Measurements from ENCODE around the gene TEKT5.
A peak's percentile ranks its signal among the peaks of the same experiment; 100 is the strongest.
"Not testable (repeated sequence)": the region's sequence is repeated elsewhere in the genome, so short reads cannot be mapped to it uniquely, and the experiment has no call there.

Gene TEKT5

DNA sequence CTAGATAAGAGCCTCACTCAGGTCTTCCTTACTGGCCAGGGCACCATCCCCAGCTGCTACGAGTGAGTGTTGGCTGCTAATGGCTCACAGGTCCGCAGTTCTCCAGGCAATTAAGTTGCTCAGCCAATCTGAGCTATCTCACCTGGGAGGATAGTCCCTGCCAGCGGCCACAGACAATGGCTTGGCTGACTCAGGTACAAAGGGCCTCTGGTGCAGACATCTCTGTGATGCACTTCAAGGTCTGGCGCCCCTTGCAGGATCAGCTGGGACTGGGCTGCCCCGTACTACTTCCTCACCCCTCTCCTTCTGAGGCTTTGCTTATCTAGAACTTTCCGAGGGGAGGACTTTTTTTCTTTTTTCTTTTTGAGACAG lies 65.2 kb downstream of the TEKT5 start:
- DNase-seq = no peak

DNA sequence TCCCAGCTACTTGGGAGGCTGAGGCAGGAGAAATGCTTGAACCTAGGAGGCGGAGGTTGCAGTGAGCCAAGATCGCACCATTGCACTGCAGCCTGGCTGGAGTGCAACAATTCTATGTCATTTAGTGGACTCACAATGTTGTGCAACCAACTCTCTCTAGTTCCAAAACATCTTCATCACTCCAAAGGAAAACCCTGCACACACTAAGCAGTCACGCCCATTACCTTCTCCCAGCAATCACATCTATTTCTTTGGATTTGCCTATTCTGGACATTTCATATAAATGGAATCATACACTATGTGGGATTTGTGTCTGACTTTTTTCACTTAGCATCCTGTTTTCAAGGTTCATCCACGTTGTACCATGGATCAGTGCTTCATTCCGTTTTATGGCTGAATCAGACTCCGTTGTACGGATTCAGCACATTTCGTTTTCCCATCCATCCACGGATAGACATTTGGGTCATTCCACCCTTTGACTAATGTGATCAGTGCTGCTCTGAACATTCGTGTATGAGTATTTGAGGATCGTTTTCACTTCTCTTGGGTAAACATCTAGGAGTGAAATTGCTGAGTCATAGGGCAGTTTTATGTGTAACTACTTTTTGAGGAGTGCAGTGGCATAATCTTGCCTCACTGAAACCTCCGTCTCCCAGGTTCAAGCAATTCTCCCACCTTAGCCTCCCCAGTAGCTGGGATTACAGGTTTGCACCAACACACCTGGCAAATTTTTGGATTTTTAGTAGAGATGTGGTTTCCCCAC lies 69.0 kb downstream of the TEKT5 start:
- DNase-seq = no peak

DNA sequence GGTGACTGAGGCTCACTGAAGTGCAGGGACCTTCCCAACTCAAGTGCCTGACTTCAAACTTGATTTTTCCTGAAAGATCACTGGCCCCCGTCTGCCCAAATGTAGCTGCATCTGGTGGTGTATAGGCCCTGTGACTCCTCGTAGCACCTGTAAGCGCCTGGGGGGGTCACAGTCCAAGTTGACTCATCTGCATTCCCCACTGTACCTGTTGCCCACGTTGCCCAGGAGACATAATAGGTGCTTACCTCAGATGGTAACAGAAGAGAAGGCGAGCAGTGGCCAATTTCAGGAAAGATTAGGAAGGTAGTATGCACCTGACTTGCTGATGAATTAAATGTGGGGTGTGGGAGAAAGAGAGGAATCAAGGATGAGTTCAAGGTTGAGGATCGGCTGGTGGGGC lies 70.2 kb downstream of the TEKT5 start:
- no peak for DNase-seq

DNA sequence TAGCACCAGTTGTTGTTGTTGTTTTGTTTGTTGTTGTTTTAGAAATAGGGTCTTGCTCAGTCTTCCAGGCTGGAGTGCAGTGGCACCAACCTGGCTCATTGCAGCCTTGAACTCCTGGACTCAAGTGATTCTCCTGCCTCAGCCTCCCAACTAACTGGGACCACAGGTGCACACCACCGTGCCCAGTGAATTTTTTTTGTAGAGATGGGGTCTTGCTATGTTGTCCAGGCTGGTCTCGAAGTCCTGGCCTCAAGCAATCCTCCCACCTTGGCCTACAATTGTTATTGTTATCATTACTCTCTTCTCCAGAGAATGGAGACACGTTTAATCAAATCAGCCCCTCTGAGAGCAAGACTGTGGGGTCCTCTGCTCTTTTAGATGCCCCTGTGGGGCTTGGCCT lies 71.7 kb downstream of the TEKT5 start:
- DNase-seq = no peak

DNA sequence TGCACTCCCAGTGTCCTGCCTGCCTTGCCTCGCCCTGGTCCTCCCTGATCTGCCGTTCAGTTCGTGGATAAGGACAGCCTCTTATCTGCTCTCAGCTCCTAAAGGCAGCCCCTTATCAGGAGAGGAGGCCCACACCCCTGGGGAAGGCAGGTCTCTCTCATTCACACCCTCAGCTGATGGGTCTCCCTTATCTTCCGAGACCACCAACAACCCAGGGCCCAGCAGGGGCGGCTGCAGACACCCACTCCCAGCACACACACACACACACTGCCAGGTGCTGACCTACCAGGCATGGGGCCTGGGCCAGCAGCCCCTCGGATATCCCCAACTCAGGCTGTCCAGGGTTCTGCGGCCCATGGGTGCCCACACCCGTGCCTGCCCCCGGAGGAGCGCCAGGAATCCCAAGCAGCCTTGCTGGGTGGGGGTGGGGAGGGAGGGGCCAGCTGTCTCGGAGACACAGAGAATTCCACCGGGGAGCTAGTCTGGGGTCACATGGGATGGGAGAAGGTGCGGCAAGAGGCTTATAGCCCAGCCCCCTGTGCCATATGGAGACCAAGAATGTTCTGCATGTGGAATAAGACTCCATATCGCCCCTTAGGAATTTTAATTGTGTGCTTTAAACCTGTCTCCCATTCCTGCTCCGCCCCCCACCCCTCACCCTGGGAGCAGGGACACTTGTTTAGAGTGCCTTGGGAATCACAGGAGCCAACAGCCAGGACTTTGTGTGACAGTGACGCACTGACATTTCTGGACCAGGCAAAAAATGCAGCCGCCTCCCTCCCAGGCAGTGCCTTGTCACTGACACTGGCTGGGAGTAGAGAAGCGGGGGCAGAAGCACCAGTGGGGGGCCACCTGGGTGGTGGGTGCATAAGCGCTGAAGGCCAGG lies 72.5 kb downstream of the TEKT5 start:
- DNase-seq = no peak

DNA sequence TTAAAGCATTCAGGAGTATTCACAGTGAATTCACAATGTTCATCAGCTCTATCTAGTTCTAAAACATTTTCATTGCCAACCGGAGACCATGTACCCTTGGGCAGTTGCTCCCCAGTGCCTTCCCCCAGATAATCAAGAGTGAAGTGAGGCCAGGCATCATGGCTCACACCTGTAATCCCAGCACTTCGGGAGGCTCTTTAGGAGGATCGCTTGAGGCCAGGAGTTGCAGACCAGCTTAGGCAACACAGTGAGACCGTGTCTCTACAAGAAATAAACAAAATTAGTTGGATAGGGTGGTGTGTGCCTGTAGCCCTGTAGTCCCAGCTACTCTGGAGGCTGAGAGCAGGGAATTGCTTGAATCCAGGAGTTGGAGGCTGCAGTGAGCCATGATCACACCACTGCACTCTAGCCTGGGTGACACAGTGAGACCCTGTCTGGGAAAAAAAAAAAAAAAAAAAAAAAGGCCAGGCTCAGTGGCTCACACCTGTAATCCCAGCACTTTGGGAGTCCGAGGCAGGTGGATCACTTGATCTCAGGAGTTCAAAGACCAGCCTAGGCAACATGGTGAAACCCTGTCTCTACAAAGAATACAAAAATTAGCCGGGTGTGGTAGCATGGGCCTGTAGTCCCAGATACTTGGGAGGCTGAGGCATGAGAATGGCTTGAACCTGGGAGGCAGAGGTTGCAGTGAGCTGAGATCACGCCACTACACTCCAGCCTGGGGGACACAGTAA lies 73.3 kb downstream of the TEKT5 start:
- DNase-seq = not testable (repeated sequence)

DNA sequence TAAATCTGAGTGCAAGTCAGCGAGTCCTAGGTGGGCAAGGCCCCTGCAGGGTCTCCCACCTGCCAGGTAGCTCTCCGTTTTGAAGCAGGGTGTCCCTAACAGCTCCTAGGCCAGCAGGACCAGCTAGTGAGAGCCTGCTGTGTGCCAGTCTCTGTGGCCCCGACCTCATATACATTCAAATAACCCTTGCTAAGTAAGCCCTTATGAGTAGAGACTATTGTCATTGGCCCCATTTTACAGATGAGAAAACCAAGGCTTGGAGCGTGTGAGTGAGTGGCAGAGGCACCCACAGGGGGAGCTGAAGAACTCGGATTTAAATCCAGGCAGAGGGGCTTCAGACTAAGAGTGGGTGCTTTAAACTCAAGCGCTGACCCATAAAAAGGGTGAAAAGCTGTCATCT lies 74.6 kb downstream of the TEKT5 start:
- no peak for DNase-seq

DNA sequence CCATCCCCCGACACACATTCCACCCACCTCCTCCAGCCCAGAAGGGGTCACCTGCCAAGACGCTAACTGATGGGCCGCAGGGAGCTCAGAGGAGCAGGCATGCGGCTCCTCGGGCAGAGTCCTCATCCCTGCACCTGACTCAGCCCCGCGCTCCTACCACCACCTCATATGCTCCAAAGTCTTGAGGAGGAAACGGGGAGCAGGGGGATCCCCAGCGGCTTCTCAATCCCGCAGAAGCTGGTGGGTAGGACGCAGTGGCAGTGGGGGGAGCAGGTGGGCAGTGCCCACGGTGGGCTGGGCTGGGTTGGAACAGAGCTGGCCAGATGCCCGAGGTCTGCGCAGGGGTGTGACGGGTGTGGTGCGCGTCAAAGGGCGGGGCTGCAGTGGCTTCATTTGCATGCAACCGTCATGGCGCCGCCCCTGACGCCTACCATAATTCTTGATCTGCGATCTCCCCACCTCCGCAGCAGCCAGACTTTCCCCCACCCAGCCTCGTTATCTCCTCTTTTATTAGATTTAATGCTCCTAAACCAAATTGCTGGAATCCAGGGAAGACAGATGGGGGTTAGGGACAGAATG lies 75.4 kb downstream of the TEKT5 start:
- DNase-seq = no peak

DNA sequence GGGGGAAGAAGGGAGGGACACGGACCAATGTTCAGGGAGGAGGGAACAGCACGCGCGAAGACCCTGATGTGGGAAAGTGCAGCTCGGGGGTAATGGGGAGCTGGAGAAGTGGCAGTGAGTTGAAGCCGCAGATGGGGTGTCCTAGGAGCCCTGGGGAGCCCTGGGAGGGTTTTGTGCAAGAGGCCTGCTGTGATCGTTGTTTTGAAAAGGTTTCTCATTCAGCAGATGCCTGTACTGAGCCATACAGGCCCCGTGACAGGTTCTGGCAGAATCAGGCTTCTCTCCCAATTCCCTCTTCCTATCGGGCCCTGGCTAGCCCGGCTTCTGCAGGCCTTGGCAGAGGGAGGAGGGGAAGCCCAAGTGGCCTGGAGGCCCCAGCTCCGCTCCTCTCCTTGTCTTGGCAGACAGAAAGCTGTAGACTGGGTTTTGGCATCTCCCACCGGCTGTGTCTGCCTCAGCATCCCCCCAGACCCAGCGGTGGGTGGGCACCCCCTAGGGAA lies 76.0 kb downstream of the TEKT5 start:
- DNase-seq = no peak

DNA sequence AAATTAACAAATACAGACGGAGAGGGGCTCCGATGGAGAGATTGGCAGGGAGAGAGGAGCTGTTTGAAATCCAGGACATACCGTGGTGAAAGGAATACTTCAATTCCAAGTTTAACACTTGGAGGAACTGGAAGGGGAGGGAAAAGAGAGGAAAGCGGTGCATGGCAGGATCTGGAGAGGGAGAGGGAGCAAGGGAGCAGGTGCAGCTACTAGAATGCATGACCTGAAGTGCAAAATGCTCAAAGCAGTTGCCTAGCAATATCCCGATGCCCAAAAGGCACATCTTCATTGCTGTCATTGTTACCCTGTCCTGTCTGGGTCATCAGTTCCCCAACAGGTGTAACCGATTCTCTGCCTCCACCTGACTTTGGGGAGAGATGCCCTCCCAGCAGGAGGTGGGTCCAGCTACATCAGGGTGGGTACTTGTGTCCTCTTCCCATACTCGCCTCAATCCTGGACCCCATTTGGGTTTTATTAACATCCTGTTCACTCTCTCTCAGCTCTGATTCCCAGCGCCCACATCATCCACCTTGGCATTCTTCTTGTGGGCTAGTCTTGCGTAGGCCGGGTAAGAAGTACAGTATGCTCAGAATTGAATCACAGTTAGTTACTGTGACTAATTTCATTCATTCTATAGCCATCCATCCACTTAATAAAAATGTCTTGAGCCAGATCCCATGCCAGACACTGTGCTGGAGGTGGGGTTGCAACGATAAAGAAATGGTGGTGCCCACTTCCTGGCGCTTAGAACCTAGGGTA lies 76.9 kb downstream of the TEKT5 start:
- no peak for DNase-seq

DNA sequence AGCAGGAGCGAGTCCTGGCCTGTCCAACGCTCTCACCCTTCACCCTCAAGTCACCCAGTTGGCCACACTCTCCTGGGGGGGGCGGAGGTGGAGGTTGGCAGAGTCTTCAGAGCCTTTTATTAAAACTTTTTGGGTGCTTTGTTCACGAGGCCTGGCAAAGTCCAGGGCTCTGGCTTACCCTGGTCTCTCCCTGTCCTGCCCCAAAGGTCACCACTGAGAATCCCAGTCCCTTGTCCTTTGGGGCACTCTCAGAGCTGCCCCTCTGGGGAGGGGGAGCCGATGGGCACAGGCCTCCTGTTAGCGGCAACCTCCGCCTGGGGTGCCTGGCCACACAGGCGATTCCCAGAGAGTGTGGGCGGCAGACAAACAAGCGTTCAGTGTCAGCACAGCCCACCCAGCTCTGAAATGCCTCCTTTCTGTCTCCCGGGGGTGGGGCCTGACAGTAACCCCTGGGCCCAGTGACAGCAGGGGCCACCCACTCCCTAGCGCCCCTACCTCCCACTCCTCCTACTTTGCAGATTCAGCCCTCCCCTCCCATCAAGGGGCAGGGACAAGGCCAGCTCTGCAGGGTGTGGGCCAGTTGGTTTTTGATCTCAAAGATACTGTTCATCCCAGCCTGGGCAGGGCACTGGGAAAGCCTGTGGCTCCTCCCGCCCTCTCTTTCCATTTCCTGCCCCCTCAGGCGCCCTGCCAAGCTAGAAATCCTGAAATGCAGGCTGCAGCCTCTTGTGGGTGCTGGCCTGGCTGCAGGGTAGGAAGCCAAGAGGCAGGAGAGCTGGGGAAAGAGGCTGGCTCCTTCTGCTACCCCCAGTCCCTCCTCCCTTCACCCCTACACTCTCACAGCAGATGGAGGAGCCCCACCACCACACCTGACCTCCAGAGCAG lies 77.7 kb downstream of the TEKT5 start:
- DNase-seq = peak; percentile 54

DNA sequence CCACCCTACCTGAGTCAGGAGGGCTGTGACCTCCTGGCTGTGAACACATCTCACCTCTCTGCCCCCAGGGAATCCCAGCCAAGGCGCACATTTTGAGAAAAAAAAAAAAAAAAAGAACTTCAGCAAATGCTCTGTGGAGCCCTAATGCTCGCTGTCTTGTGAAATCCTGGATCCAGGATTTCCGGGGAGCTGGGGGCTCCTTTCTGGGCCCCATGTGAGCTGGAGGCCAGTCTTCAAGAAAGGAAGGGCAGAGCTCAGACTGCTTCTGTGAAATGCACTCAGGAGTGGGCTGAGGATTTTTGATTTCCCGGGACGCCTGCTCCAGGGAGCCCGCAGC lies 78.3 kb downstream of the TEKT5 start:
- no peak for DNase-seq

DNA sequence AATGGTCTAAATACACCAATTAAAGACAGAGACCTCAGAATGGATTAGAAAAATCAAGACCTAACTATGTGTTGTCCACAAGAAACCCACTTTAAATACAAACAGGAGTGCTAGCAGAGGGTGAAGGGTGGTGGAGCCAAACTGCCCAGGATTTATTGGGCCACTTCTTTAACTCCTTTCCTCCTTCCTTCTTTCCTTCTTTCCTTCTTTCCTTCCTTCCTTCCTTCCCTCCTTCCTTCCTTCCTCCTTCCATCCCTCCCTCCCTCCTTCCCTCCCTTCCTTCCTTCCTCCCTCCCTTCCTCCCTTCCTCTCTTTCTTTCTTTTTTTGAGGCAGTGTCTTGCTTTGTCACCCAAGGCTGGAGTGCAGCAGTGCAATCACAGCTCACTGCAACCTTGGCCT lies 80.0 kb downstream of the TEKT5 start:
- no peak for DNase-seq

DNA sequence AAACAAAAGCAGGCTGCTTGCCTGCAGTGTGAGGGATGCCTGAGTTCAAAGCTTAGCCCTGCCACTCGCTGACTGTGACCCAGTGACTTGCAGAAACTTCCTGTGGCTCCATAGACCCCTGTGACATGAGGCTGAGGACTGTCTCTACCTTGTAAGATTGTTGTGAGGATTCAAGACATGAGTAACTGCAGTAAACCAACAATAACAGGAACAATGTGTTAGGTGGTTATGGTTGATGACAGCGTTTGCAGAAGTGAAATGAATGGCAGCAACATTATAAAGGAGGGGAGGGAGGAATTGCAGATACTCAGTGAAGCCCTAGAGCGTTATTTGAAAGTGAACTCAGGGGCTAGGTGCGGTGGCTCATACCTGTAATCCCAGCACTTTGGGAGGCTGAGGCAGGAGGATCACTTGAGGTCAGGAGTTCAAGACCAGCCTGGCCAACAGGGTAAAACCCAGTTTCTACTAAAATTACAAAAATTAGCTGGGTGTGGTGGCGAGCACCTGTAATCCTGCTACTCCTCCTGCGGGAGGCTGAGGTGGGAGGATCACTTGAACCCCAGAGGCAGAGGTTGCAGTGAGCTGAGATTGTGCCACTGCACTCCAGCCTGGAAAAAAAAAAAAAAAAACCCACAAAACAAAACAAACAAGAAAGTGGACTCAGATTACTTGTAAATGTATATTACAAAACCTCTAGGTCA lies 80.8 kb downstream of the TEKT5 start:
- DNase-seq = no peak

DNA sequence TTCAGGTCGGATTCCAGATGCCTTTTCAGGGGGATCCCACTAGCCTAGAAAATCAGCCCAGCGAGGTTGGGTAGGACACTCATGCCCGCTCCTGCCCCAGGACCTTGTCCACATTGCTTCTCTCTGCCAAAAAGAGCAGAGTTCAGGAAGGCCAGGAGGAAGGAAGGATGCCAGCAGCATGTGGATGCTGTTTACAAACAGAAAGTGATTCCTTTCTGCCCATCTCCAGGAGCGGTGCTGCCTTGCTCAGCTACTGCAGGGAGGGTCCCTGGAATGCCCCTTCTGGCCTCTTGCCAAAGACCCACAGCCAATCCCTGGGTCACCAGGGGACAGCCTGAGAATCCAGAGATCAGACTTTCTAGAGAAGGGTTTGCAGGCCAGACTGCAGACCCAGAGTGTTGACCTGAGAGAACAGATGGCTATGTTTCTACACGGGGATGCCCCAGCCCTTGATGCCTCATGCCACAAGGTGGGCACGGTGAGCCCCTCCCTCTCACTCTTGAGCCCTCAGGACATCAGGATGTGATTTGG lies 82.0 kb downstream of the TEKT5 start:
- no peak for DNase-seq

DNA sequence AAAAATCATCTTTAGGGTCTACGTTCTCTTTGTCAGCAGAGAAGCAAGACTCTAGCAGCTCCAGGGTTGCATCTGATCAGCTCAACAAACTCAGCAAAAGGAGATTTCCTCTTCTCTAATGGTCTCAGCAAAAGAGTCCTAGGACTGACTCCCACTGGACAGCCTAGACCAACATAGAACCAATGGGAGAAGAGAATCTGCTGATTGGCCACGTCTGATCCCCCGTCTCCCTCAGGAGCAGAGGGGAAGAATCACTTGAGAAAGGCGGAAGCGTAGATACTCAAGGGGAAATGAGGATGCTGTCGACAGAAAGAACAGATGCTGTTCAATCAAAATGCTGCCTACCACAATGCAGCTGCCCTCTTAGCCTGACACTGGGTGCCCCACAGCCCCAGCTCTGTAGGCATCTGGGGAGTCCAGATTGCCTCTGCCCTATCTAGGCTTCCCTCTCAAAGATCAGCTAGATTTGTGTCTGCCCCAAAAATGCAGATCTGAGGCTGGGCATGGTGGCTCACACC lies 82.8 kb downstream of the TEKT5 start:
- DNase-seq = no peak

DNA sequence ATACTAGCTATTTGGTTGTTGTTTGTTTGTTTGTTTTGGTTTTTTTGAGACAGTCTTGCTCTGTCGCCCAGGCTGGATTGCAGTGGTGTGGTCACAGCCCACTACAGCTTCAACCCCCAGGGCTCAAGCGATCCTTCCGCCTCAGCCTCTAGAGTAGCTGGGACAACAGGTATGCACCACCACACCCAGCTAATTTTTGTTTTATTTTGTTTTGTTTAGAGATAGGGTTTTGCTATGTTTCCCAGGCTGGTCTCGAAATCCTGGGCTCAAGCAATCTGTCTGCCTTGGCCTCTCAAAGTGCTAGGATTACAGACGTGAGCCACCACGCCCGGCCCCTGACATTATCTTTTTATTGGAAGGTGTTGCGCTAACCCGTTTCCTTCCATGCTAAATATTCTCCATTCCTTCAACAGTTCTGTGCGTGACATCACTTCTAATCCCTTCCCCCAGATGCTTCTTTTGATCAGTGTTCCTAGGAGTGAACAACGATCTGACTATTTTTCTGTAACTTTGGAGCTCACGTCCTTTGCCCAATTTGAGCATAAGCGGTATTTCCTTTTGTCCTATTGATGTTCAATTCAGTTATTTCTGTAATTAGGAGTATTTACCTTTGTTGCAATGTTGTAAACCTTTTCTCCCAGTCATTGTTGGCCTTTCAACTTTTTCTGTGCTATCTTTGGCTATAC lies 84.1 kb downstream of the TEKT5 start:
- DNase-seq = no peak

DNA sequence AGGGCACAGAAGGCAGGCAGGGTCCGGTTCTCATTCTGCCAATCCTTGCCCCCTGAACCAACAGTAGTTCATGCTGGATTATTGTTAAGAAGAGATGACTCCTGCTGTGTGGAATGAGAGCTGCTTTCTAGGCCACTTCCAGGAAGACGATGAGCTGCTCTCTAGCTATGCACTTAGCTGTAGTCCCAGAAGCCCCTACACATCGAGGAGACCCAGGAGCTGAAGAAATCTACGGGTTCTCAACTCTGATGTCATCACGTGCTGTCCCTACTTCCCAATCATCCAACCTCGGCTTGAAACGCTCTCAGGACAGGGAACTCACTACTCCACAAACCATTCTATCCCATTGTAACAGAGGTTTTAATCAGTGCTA lies 85.3 kb downstream of the TEKT5 start:
- peak; percentile 87 for DNase-seq

DNA sequence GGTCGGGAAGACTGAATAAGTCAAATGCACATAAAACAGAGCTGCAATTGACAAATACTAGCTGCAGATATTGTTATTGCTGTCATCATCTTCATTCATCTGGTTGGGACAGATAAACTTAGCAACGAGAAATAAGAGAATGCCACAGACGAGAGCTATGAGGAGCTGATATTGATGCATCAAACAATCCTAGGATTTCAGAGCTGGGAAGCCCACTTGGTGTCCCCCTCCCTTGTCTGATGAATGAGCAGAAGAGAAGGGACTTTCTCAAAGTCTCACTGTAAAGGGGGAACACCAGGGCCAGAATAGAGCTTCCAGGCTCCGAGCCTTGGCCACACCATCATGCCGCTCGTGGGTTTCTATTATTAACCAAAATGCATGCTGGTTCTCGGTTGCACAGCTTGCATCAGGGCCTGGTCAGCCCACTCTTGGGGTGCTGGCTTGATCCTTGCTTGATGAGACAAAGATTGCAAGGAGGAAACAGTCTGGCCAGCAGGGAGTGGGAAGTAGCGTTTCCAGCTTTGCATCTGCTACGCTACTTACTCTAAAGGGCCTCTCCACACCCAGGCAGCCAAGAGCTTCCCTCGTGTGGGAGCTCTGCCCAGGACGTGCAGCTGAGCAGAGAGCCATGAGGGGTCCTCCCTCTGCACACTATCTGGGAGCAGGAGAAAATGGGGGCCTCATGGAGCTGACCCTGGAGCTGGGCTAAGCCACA lies 85.9 kb downstream of the TEKT5 start:
- no peak for DNase-seq
